NB4 (cell line): ENCODE data around the gene PBX1.

Source experiments
- MYC ChIP-seq: IDR thresholded peaks from 2 replicates; pipeline ENCODE4 v1.6.1; 2011; ENCODE audit warnings: low read depth, low read length
- POLR2A ChIP-seq: IDR thresholded peaks from 2 replicates; pipeline ENCODE4 v1.6.1; 2011; ENCODE audit warnings: mild to moderate bottlenecking; ENCODE audit not compliant: insufficient read length; ENCODE audit errors: extremely low read depth

- no peak for TF ChIP-seq MYC
- TF ChIP-seq POLR2A, result no peak
These were observed 304.1 kb downstream of the PBX1 start for GRCh38 chr1:164863056-164863455.
